GM23338 (cell line): ENCODE results near the gene SPINK8. TPM values are rescaled to one million over a fixed set of nuclear protein-coding genes. Genes with fewer than 3 reads are reported as not detected.
"Not testable (repeated sequence)": the region's sequence is repeated elsewhere in the genome, so short reads cannot be mapped to it uniquely, and the experiment has no call there.

Experiments
- ATAC-seq: fragments of 200-7000 bp; cut with Tn5 transposase; 3 replicates; pipeline ENCODE4 v1.9.1; 2020
- DNase-seq: peaks from one replicate; pipeline ENCODE4 v3.0.0-alpha.2; 2015; ENCODE audit warnings: low spot score
- H2AFZ ChIP-seq: fragments of 200-600 bp; sonication (generic); 2 replicates; pipeline ENCODE4 v1.8.0; 2016; ENCODE audit warnings: antibody characterized with exemption, mild to moderate bottlenecking, moderate library complexity
- H3F3A ChIP-seq: fragments of 200-600 bp; sonication (generic); replicated peaks from 2 replicates; pipeline ENCODE4 v1.8.0; 2017; ENCODE audit warnings: antibody characterized with exemption, mixed run types, low read depth
- H3K27ac ChIP-seq: fragments of 200-600 bp; sonication (generic); 2 replicates; pipeline ENCODE4 v1.6.1; 2016; ENCODE audit warnings: low read depth
- H3K27me3 ChIP-seq: fragments of 200-600 bp; sonication (generic); 2 replicates; pipeline ENCODE4 v1.8.0; 2016; ENCODE audit warnings: mild to moderate bottlenecking, mixed run types, moderate library complexity; ENCODE audit not compliant: insufficient read depth
- H3K36me3 ChIP-seq: fragments of 200-600 bp; sonication (generic); 2 replicates; pipeline ENCODE4 v1.8.0; 2016; ENCODE audit warnings: mild to moderate bottlenecking; ENCODE audit not compliant: insufficient read depth
- H3K4me1 ChIP-seq: fragments of 200-600 bp; sonication (generic); 2 replicates; pipeline ENCODE4 v1.8.0; 2016; ENCODE audit warnings: mild to moderate bottlenecking, moderate library complexity; ENCODE audit not compliant: insufficient read depth
- H3K4me2 ChIP-seq: fragments of 200-600 bp; sonication (generic); 2 replicates; pipeline ENCODE4 v1.7.1; 2017; ENCODE audit warnings: mixed run types
- H3K4me3 ChIP-seq: fragments of 200-600 bp; sonication (generic); 2 replicates; pipeline ENCODE4 v1.6.1; 2016; ENCODE audit warnings: mixed run types
- H3K79me2 ChIP-seq: fragments of 200-600 bp; sonication (generic); replicated peaks from 2 replicates; pipeline ENCODE4 v1.8.0; 2017; ENCODE audit warnings: mild to moderate bottlenecking; ENCODE audit not compliant: insufficient read depth
- H3K9me2 ChIP-seq: fragments of 200-600 bp; sonication (generic); 2 replicates; pipeline ENCODE4 v1.8.0; 2017; ENCODE audit not compliant: insufficient read depth
- H4K20me1 ChIP-seq: fragments of 200-600 bp; sonication (generic); replicated peaks from 2 replicates; pipeline ENCODE4 v1.8.0; 2017; ENCODE audit warnings: mild to moderate bottlenecking; ENCODE audit not compliant: insufficient read depth
- H3K27ac Mint-ChIP-seq: 2 replicates; pipeline ENCODE4 v1.8.0; 2020; ENCODE audit warnings: inconsistent platforms, mild to moderate bottlenecking, moderate library complexity, mixed read lengths
- H3K27me3 Mint-ChIP-seq: 3 replicates; pipeline ENCODE4 v1.8.0; 2022; ENCODE audit warnings: low read depth, mild to moderate bottlenecking, moderate library complexity, mixed read lengths, inconsistent platforms; ENCODE audit not compliant: insufficient read depth, poor library complexity
- H3K36me3 Mint-ChIP-seq: 3 replicates; pipeline ENCODE4 v1.8.0; 2021; ENCODE audit warnings: low read depth, mild to moderate bottlenecking, inconsistent platforms, moderate library complexity, mixed read lengths
- H3K4me1 Mint-ChIP-seq: 3 replicates; pipeline ENCODE4 v1.8.0; 2020; ENCODE audit warnings: mild to moderate bottlenecking, inconsistent platforms, mixed read lengths
- H3K4me3 Mint-ChIP-seq: 3 replicates; pipeline ENCODE4 v1.8.0; 2021; ENCODE audit warnings: moderate library complexity, mild to moderate bottlenecking, inconsistent platforms, mixed read lengths
- H3K9me3 Mint-ChIP-seq: 3 replicates; pipeline ENCODE4 v1.8.0; 2020; ENCODE audit warnings: moderate library complexity, mild to moderate bottlenecking, inconsistent platforms, mixed read lengths
- CREB1 ChIP-seq: fragments of 250-450 bp; sonication (Bioruptor Pico); IDR thresholded peaks from 2 replicates; pipeline ENCODE4 v1.5.0; 2020; ENCODE audit warnings: low read depth, mild to moderate bottlenecking, moderate library complexity
- CTCF ChIP-seq, 2 experiments: fragments of 200-600 bp in 1 of 2; sonication (generic) in 1 of 2; conservative IDR thresholded peaks; 2 replicates each; pipeline versions ENCODE4 v1.5.1 to v1.6.1; 2016 to 2017; ENCODE audit warnings: antibody characterized with exemption in 2 of 2, low read depth in 2 of 2, mild to moderate bottlenecking in 2 of 2, moderate library complexity in 1 of 2
- ETS1 ChIP-seq: IDR thresholded peaks from 2 replicates; pipeline ENCODE4 v1.6.1; 2016; ENCODE audit warnings: antibody characterized with exemption
- EZH2phosphoT487 ChIP-seq: fragments of 200-600 bp; sonication (generic); IDR thresholded peaks from one replicate; pipeline ENCODE4 v1.8.1; 2018; ENCODE audit warnings: antibody characterized with exemption; ENCODE audit not compliant: unreplicated experiment
- JUNB ChIP-seq: IDR thresholded peaks from one replicate; pipeline ENCODE4 v1.6.1; 2016; ENCODE audit warnings: antibody characterized with exemption; ENCODE audit not compliant: unreplicated experiment
- NANOG ChIP-seq: IDR thresholded peaks from 2 replicates; pipeline ENCODE4 v1.6.1; 2016; ENCODE audit warnings: antibody characterized with exemption, borderline replicate concordance
- REST ChIP-seq: IDR thresholded peaks from one replicate; pipeline ENCODE4 v1.6.1; 2018; ENCODE audit warnings: antibody characterized with exemption; ENCODE audit not compliant: unreplicated experiment
- STAT1 ChIP-seq: IDR thresholded peaks from one replicate; pipeline ENCODE4 v1.6.1; 2016; ENCODE audit warnings: antibody characterized with exemption; ENCODE audit not compliant: unreplicated experiment
- ZNF114 ChIP-seq: fragments of 250-450 bp; sonication (Bioruptor Pico); IDR thresholded peaks from 2 replicates; pipeline ENCODE4 v1.5.0; 2020; ENCODE audit warnings: mild to moderate bottlenecking, moderate library complexity
- long read RNA-seq: library from polyadenylated mRNA; unstranded; transcript quantifications from one replicate; pipeline ENCODE4 v2.0.0, GENCODE V29; 2020; ENCODE audit not compliant: unreplicated experiment
- polyA plus RNA-seq: library from polyadenylated mRNA; unstranded; fragments of >200 nt; fragmentation: Nextera tagmentation; extraction: Ambion mirVana; gene quantifications from 2 replicates; pipeline ENCODE4 v1.2.1, GENCODE V29; 2016
- total RNA-seq: library from RNA; depleted of rRNA; stranded (reverse); fragments of >200 nt; shearing (Covaris generic); gene quantifications from 2 replicates; pipeline ENCODE4 v1.2.3, GENCODE V29; 2014; rRNA removed

SPINK8 gene
- not detected in 2 replicates for total RNA-seq
- not detected in 2 replicates for polyA plus RNA-seq
- long read RNA-seq: 0 reads

GRCh38 chr3:48333346-48334245 lies at the start of gene SPINK8:
Gene SPINK8 (minus strand): TSS chr3:48333661. CDS start chr3:48328341, 5,320 bp downstream.
- not testable (repeated sequence) for H3K4me1 ChIP-seq, H3K4me2 ChIP-seq, H3K27me3 ChIP-seq, H3K36me3 ChIP-seq, H3K27me3 Mint-ChIP-seq, H3K27ac ChIP-seq, H3F3A ChIP-seq, H3K4me1 Mint-ChIP-seq, DNase-seq, H3K9me2 ChIP-seq, H3K4me3 Mint-ChIP-seq, ATAC-seq, H3K27ac Mint-ChIP-seq, H3K4me3 ChIP-seq, H4K20me1 ChIP-seq, H3K9me3 Mint-ChIP-seq, H3K36me3 Mint-ChIP-seq, H3K79me2 ChIP-seq, H2AFZ ChIP-seq

- Histone ChIP-seq H3K27ac (no peak overlapping the region), H3K4me3 (no peak overlapping the region), H3F3A (no peaks in the 10 kb centered on the region), H3K9me2 (no peaks in the 10 kb centered on the region), H4K20me1 (no peaks in the 10 kb centered on the region), H2AFZ (peak overlapping the region; percentile 28; the same call in 1 of the 2 replicates), H3K4me2 (no peak overlapping the region), H3K4me1 (peaks cover 9% of the 10 kb centered on the region; the same call in 1 of the 2 replicates), H3K27me3 (no peaks in the 10 kb centered on the region), H3K36me3 (no peaks in the 10 kb centered on the region), H3K79me2 (no peaks in the 10 kb centered on the region)
- Mint-ChIP-seq H3K4me3 (no peak overlapping the region), H3K27me3 (peaks cover 3% of the 10 kb centered on the region), H3K36me3 (no peaks in the 10 kb centered on the region), H3K4me1 (peaks cover 18% of the 10 kb centered on the region), H3K27ac (no peak overlapping the region), H3K9me3 (no peaks in the 10 kb centered on the region; the same call in 2 of the 3 replicates)
- ATAC-seq: no peak
- TF ChIP-seq CTCF (conservative IDR thresholded peaks at IDR 0.05; ENCODE audit: low read depth in 2 of 2): no peak
- no peak for TF ChIP-seq ZNF114 (CRISPR knock-in tag)
- no peak for TF ChIP-seq CREB1 (CRISPR knock-in tag)
- TF ChIP-seq STAT1: no peak
- DNase-seq: no peak
These were observed 39.5 kb upstream of the SPINK8 start for GRCh38 chr3:48372862-48373435.

- Mint-ChIP-seq H3K36me3 (no peaks in the 10 kb centered on the region), H3K4me3 (no peak overlapping the region), H3K27ac (no peak overlapping the region), H3K4me1 (peaks cover 18% of the 10 kb centered on the region), H3K9me3 (no peaks in the 10 kb centered on the region; the same call in 2 of the 3 replicates), H3K27me3 (peaks cover 3% of the 10 kb centered on the region)
- no peaks in the 10 kb centered on the region for H3F3A ChIP-seq
- DNase-seq (no peak), ATAC-seq (no peak)
- H3K4me2 ChIP-seq: no peak overlapping the region
- no peaks in the 10 kb centered on the region for H3K36me3 ChIP-seq
- no peaks in the 10 kb centered on the region for H3K27me3 ChIP-seq
- H2AFZ ChIP-seq: peak overlapping the region; percentile 28; the same call in 1 of the 2 replicates
- H3K27ac ChIP-seq: no peak overlapping the region
- H3K4me3 ChIP-seq: no peak overlapping the region
- H3K4me1 ChIP-seq: peaks cover 9% of the 10 kb centered on the region; the same call in 1 of the 2 replicates
- H3K9me2 ChIP-seq: no peaks in the 10 kb centered on the region
- H4K20me1 ChIP-seq: no peaks in the 10 kb centered on the region
- no peaks in the 10 kb centered on the region for H3K79me2 ChIP-seq
- no peak for TF ChIP-seq CREB1 (CRISPR knock-in tag)
- no peak for TF ChIP-seq REST
- TF ChIP-seq ETS1: no peak
- TF ChIP-seq EZH2phosphoT487: no peak
- TF ChIP-seq NANOG: no peak
- TF ChIP-seq ZNF114 (CRISPR knock-in tag): no peak
- no peak for TF ChIP-seq JUNB
- no peak for TF ChIP-seq STAT1
These were observed 38.9 kb upstream of the SPINK8 start for GRCh38 chr3:48372377-48372770.
